ENCODE measurements around the gene FOXI1.
A peak's percentile ranks its signal among the peaks of the same experiment; 100 is the strongest.

Gene FOXI1

GRCh38 chr5:170151097-170151831, 45.6 kb downstream of the FOXI1 start:
- peak; percentile 84 for DNase-seq (ENCODE audit: low read depth)

- no peak for DNase-seq (ENCODE audit: low read depth)
Measured at GRCh38 chr5:170152767-170153166, 47.1 kb downstream of the FOXI1 start.

DNA sequence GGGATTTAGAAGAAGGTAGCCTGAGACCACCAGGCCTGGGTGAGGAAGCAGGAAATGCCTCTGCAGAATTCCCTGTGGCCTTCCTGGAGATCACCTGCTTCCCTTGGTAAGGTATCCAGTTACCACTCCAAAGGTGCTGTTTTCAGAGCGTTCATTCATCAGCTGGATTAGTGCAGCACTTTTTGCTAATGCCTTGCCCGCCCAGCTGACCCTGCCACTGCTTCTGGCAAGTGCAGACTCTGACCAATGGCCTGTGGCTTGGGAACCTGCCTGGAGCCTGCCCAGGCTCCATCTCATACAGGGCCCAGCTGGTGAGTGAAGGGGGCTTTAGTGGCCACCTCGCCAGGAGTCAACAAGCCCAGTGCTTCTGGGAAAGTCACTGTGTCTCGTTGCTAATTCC, 48.6 kb downstream of the FOXI1 start:
- no peak for DNase-seq (ENCODE audit: low read depth)

GRCh38 chr5:170154744-170155143, 49.0 kb downstream of the FOXI1 start:
- DNase-seq (ENCODE audit: low read depth): no peak

- no peak for DNase-seq (ENCODE audit: low read depth)
Measured at GRCh38 chr5:170155771-170156170, 50.1 kb downstream of the FOXI1 start.

GRCh38 chr5:170159101-170159698, 53.5 kb downstream of the FOXI1 start:
- DNase-seq (ENCODE audit: low read depth): peak; percentile 88
